GM12878 (cell line): ENCODE measurements around the gene PLET1. TPM values are rescaled to one million over a fixed set of nuclear protein-coding genes. Genes with fewer than 3 reads are reported as not detected.

Experiments used
- ASH2L ChIP-seq: fragments of 300-600, 200-600 bp; sonication (generic); IDR thresholded peaks from 2 replicates; pipeline ENCODE4 v1.6.1; 2017; ENCODE audit warnings: low read depth, mild to moderate bottlenecking, borderline replicate concordance
- CEBPB ChIP-seq, 2 experiments: fragments of 150-350 bp in 1 of 2; IDR thresholded peaks; 2 replicates each; pipeline ENCODE4 v1.6.1; 2012 to 2014; ENCODE audit warnings: low read depth in 2 of 2, low read length in 2 of 2, borderline replicate concordance in 1 of 2, inconsistent platforms in 1 of 2
- DPF2 ChIP-seq: fragments of 450-650 bp; IDR thresholded peaks from 2 replicates; pipeline ENCODE4 v1.6.1; 2017; ENCODE audit warnings: mild to moderate bottlenecking
- EGR1 ChIP-seq, 2 experiments: IDR thresholded peaks; 1 replicate in 1 of 2; 2 replicates in 1 of 2; pipeline ENCODE4 v1.6.1; 2011 to 2012; ENCODE audit warnings: low read depth in 2 of 2, low read length in 2 of 2, borderline replicate concordance in 1 of 2, mild to moderate bottlenecking in 1 of 2, moderate library complexity in 1 of 2
- GABPA ChIP-seq: IDR thresholded peaks from 2 replicates; pipeline ENCODE4 v1.6.1; 2014; ENCODE audit warnings: antibody characterized with exemption, low read depth, mild to moderate bottlenecking, inconsistent platforms
- GATAD2B ChIP-seq: fragments of 450-650 bp; conservative IDR thresholded peaks from 2 replicates; pipeline ENCODE4 v1.6.1; 2017; ENCODE audit warnings: low read depth, mild to moderate bottlenecking, moderate library complexity
- HDGF ChIP-seq: fragments of 450-650 bp; IDR thresholded peaks from 2 replicates; pipeline ENCODE4 v1.6.1; 2016; ENCODE audit warnings: antibody characterized with exemption
- IKZF2 ChIP-seq, 2 experiments: fragments of 450-650 bp; IDR thresholded peaks; 2 replicates each; pipeline ENCODE4 v1.6.1; 2017; ENCODE audit warnings: mild to moderate bottlenecking in 2 of 2, moderate library complexity in 2 of 2
- KDM1A ChIP-seq: fragments of 200-600 bp; sonication (generic); IDR thresholded peaks from 2 replicates; pipeline ENCODE4 v1.6.1; 2016; ENCODE audit warnings: borderline replicate concordance
- MXI1 ChIP-seq: fragments of 150-350 bp; IDR thresholded peaks from 2 replicates; pipeline ENCODE4 v1.6.1; 2011; ENCODE audit warnings: low read depth, mild to moderate bottlenecking, inconsistent platforms, low read length, improper control_type of control experiment
- MYB ChIP-seq: fragments of 150-350 bp; IDR thresholded peaks from 2 replicates; pipeline ENCODE4 v1.6.1; 2014; ENCODE audit warnings: mild to moderate bottlenecking, low read depth, low read length, borderline replicate concordance
- NR2C1 ChIP-seq: fragments of 450-650 bp; IDR thresholded peaks from 2 replicates; pipeline ENCODE4 v1.6.1; 2017; ENCODE audit warnings: antibody characterized with exemption, mild to moderate bottlenecking, moderate library complexity
- PML ChIP-seq: IDR thresholded peaks from 2 replicates; pipeline ENCODE4 v1.6.1; 2012; ENCODE audit warnings: low read length, inconsistent platforms
- POLR2A ChIP-seq: IDR thresholded peaks from 2 replicates; pipeline ENCODE4 v1.6.1; 2011; ENCODE audit warnings: low read depth, mild to moderate bottlenecking, low read length
- SMC3 ChIP-seq: IDR thresholded peaks from 2 replicates; pipeline ENCODE4 v1.6.1; 2011; ENCODE audit warnings: low read length, improper control_type of control experiment, borderline replicate concordance
- SP1 ChIP-seq: IDR thresholded peaks from one replicate; pipeline ENCODE4 v1.6.1; 2011; ENCODE audit warnings: low read depth, low read length
- YY1 ChIP-seq: IDR thresholded peaks from 2 replicates; pipeline ENCODE4 v1.6.1; 2011; ENCODE audit warnings: low read depth, mild to moderate bottlenecking, low read length
- polyA plus RNA-seq, 11 experiments: library from polyadenylated mRNA; depleted of rRNA in 4 of 11; unstranded in 6 of 11; stranded (reverse) in 5 of 11; fragments of >200 nt; fragmentation: Nextera tagmentation in 4 of 11; fragmentation: Illumina TruSeq in 1 of 11; extraction: Ambion mirVana in 4 of 11; extraction: Trizol in 1 of 11; gene quantifications; 1 replicate in 1 of 11; 2 replicates in 10 of 11; pipeline versions ENCODE4 v1.2.1 to v1.2.3, GENCODE V29; 2011 to 2016; ENCODE audit warnings: inconsistent platforms in 2 of 11, missing spikeins in 2 of 11, low read depth in 1 of 11
- total RNA-seq, 4 experiments: library from RNA; depleted of rRNA in 3 of 4; stranded (reverse); fragments of >200 nt in 3 of 4; fragmentation: Illumina TruSeq in 1 of 4; extraction: Trizol in 1 of 4; gene quantifications; 2 replicates each; pipeline versions ENCODE4 v1.2.1 to v1.2.3, GENCODE V29; 2013 to 2021
- TF ChIP-seq, protein P1 (sequence below): fragments of 450-650 bp; IDR thresholded peaks from 2 replicates; pipeline ENCODE4 v1.6.1; 2018; ENCODE audit warnings: borderline replicate concordance, mild to moderate bottlenecking; ENCODE audit not compliant: partially characterized antibody
- TF ChIP-seq, protein P2 (sequence below): IDR thresholded peaks from 2 replicates; pipeline ENCODE4 v1.6.1; 2012; ENCODE audit warnings: mild to moderate bottlenecking, low read depth, low read length
- TF ChIP-seq, protein P3 (sequence below): fragments of 450-650 bp; IDR thresholded peaks from 2 replicates; pipeline ENCODE4 v1.6.1; 2014; ENCODE audit warnings: mild to moderate bottlenecking
- TF ChIP-seq, protein P4 (sequence below): fragments of 450-650 bp; IDR thresholded peaks from 2 replicates; pipeline ENCODE4 v1.6.1; 2017; ENCODE audit warnings: borderline replicate concordance

The PLET1 gene
- total and polyA plus RNA-seq, 10 of the 15 experiments (the other 5 are each of a cell fraction or from before 2014, with no cell fraction given) = not detected

DNA sequence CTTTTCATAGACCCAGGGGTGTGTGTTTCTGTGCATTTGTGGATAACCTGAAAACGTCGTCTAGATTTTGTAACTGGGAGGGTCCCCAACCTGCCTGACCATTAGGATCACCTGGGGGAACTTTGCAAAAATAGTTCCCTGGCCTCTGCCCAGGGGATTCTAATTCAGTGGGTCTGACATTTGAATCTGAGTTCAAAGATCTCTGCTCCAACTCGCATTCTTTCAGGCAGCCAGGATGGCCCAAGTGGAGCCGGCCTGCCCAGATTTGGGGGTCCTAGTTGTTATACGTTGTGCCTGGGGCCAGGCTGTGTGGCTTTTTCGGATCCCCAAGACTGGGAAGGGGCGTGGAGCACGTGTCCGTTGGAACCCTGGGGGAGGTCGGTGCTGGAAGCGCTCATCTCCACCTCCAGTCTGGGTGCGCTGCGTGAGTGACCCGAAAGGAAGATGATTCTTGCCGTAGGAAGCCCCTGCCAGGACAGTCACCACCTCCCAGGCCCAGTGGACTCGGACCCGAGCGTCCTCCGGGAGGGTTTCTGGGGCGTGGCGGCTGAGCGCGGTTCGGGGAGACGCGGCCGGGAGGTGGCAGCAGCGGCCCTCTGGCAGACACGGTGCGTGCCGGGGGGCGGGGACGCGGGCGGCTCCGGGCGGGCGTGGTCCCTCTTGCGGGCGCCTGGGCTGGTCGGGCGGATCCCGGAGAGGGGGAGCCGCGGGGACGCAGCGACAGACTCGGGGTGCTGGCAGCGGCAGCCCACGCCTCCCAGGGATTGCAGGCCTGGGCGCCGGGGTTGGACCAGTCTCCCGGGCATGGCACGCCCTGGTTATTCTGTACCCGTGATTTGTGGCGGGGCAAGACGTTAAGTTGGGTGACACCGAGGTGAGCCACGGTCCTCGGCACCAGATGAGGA is 29.2 kb upstream of the PLET1 start (continued):
- TF ChIP-seq POLR2A = no peak
- TF ChIP-seq DPF2 = peak; percentile 48; the same call in 1 of the 2 replicates
- TF ChIP-seq CEBPB (IDR thresholded peaks at IDR 0.05; ENCODE audit: borderline replicate concordance in 1 of 2, low read depth in 2 of 2, low read length in 2 of 2) = no peak
- peak; percentile 64; the same call in 1 of the 2 replicates for TF ChIP-seq GATAD2B
- no peak for TF ChIP-seq MYB
- TF ChIP-seq SP1 = no peak
- no peak for TF ChIP-seq NR2C1
- no peak for TF ChIP-seq KDM1A
- TF ChIP-seq SMC3 = peak; percentile 49
- TF ChIP-seq EGR1 (IDR thresholded peaks at IDR 0.05; ENCODE audit: borderline replicate concordance in 1 of 2, low read depth in 2 of 2, low read length in 2 of 2) = no peak
- no peak for TF ChIP-seq PML
- TF ChIP-seq, protein P1, sequence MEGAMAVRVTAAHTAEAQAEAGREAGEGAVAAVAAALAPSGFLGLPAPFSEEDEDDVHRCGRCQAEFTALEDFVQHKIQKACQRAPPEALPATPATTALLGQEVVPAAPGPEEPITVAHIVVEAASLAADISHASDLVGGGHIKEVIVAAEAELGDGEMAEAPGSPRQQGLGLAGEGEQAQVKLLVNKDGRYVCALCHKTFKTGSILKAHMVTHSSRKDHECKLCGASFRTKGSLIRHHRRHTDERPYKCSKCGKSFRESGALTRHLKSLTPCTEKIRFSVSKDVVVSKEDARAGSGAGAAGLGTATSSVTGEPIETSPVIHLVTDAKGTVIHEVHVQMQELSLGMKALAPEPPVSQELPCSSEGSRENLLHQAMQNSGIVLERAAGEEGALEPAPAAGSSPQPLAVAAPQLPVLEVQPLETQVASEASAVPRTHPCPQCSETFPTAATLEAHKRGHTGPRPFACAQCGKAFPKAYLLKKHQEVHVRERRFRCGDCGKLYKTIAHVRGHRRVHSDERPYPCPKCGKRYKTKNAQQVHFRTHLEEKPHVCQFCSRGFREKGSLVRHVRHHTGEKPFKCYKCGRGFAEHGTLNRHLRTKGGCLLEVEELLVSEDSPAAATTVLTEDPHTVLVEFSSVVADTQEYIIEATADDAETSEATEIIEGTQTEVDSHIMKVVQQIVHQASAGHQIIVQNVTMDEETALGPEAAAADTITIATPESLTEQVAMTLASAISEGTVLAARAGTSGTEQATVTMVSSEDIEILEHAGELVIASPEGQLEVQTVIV = no peak
- TF ChIP-seq, protein P2, sequence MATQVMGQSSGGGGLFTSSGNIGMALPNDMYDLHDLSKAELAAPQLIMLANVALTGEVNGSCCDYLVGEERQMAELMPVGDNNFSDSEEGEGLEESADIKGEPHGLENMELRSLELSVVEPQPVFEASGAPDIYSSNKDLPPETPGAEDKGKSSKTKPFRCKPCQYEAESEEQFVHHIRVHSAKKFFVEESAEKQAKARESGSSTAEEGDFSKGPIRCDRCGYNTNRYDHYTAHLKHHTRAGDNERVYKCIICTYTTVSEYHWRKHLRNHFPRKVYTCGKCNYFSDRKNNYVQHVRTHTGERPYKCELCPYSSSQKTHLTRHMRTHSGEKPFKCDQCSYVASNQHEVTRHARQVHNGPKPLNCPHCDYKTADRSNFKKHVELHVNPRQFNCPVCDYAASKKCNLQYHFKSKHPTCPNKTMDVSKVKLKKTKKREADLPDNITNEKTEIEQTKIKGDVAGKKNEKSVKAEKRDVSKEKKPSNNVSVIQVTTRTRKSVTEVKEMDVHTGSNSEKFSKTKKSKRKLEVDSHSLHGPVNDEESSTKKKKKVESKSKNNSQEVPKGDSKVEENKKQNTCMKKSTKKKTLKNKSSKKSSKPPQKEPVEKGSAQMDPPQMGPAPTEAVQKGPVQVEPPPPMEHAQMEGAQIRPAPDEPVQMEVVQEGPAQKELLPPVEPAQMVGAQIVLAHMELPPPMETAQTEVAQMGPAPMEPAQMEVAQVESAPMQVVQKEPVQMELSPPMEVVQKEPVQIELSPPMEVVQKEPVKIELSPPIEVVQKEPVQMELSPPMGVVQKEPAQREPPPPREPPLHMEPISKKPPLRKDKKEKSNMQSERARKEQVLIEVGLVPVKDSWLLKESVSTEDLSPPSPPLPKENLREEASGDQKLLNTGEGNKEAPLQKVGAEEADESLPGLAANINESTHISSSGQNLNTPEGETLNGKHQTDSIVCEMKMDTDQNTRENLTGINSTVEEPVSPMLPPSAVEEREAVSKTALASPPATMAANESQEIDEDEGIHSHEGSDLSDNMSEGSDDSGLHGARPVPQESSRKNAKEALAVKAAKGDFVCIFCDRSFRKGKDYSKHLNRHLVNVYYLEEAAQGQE = no peak
- TF ChIP-seq, protein P3, sequence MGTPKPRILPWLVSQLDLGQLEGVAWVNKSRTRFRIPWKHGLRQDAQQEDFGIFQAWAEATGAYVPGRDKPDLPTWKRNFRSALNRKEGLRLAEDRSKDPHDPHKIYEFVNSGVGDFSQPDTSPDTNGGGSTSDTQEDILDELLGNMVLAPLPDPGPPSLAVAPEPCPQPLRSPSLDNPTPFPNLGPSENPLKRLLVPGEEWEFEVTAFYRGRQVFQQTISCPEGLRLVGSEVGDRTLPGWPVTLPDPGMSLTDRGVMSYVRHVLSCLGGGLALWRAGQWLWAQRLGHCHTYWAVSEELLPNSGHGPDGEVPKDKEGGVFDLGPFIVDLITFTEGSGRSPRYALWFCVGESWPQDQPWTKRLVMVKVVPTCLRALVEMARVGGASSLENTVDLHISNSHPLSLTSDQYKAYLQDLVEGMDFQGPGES = no peak
- TF ChIP-seq YY1 = peak; percentile 71; the same call in 1 of the 2 replicates
- no peak for TF ChIP-seq GABPA
- no peak for TF ChIP-seq IKZF2 (IDR thresholded peaks at IDR 0.05)
- no peak for TF ChIP-seq MXI1
- TF ChIP-seq, protein P4, sequence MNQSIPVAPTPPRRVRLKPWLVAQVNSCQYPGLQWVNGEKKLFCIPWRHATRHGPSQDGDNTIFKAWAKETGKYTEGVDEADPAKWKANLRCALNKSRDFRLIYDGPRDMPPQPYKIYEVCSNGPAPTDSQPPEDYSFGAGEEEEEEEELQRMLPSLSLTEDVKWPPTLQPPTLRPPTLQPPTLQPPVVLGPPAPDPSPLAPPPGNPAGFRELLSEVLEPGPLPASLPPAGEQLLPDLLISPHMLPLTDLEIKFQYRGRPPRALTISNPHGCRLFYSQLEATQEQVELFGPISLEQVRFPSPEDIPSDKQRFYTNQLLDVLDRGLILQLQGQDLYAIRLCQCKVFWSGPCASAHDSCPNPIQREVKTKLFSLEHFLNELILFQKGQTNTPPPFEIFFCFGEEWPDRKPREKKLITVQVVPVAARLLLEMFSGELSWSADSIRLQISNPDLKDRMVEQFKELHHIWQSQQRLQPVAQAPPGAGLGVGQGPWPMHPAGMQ = no peak
- no peak for TF ChIP-seq ASH2L
- TF ChIP-seq HDGF = no peak
